GM12878 (cell line): Measurements from ENCODE around the gene CACTIN. TPM values are rescaled to one million over a fixed set of nuclear protein-coding genes. Genes with fewer than 3 reads are reported as not detected.

Experiments used
- ATAC-seq: fragments of 200-7000 bp; cut with Tn5 transposase; 3 replicates; pipeline ENCODE4 v1.9.1; 2020; ENCODE audit warnings: mild to moderate bottlenecking, moderate library complexity
- BruUV-seq: library from RNA; stranded (reverse); fragments of 400-500 nt; replicated peaks from 2 replicates; lab custom pipeline; 2021; lab: Mats Ljungman, UMichigan
- CTCF ChIA-PET: fragments of 300-600 bp; sonication (Branson Sonifier 250); formaldehyde crosslinking; extraction: SDS; loops from one replicate; lab custom pipeline; 2021; ENCODE audit warnings: inconsistent platforms; lab: Yijun Ruan, JAX
- POLR2A ChIA-PET: fragments of 350-600 bp; formaldehyde crosslinking; extraction: SDS; loops from one replicate; lab custom pipeline; 2021; ENCODE audit warnings: inconsistent platforms; lab: Charles Lee
- RAD21 ChIA-PET: fragments of 300-600 bp; sonication (Branson Sonifier 250); formaldehyde crosslinking; loops from one replicate; lab custom pipeline; 2023; ENCODE audit warnings: antibody characterized with exemption; ENCODE audit not compliant: unreplicated experiment; lab: Charles Lee
- SMC1A ChIA-PET: fragments of 300-600 bp; sonication (Branson Sonifier 250); formaldehyde crosslinking; loops from one replicate; lab custom pipeline; 2023; ENCODE audit not compliant: unreplicated experiment, uncharacterized antibody; lab: Charles Lee
- DNase-seq: peaks from one replicate; pipeline ENCODE4 v3.0.0-alpha.2; 2011; ENCODE audit warnings: low read depth, low spot score
- FAIRE-seq: peaks from 3 replicates; lab custom pipeline; 2011; peaks lifted over from hg19 to GRCh38; lab: Jason Lieb, UNC
- H2AFZ ChIP-seq: 2 replicates; pipeline ENCODE4 v1.6.0; 2011; ENCODE audit warnings: low read depth, low read length, control low read depth; ENCODE audit not compliant: control insufficient read depth
- H3K27ac ChIP-seq: 2 replicates; pipeline ENCODE4 v1.5.1; 2011; ENCODE audit warnings: control low read depth; ENCODE audit not compliant: control insufficient read depth, insufficient read depth
- H3K27me3 ChIP-seq, 2 experiments: replicated peaks in 1 of 2; 2 replicates each; pipeline versions ENCODE4 v1.6.0 to v1.6.1; 2011; ENCODE audit warnings: low read length in 1 of 2; ENCODE audit not compliant: control insufficient read depth in 2 of 2, insufficient read depth in 2 of 2
- H3K36me3 ChIP-seq, 2 experiments: 2 replicates each; pipeline ENCODE4 v1.5.1; 2011; ENCODE audit warnings: low read length in 1 of 2; ENCODE audit not compliant: control insufficient read depth in 2 of 2, insufficient read depth in 2 of 2
- H3K4me1 ChIP-seq: 2 replicates; pipeline ENCODE4 v1.6.1; 2011; ENCODE audit warnings: mild to moderate bottlenecking, low read length, moderate library complexity, mixed read lengths; ENCODE audit not compliant: control insufficient read depth, insufficient read depth
- H3K4me2 ChIP-seq: 2 replicates; pipeline ENCODE4 v1.6.0; 2011; ENCODE audit warnings: control low read depth; ENCODE audit not compliant: control insufficient read depth, insufficient read depth
- H3K4me3 ChIP-seq: fragments of 200-600 bp; sonication (generic); 2 replicates; pipeline ENCODE4 v1.5.1; 2016
- H3K79me2 ChIP-seq: 2 replicates; pipeline ENCODE4 v1.6.0; 2011; ENCODE audit warnings: low read length; ENCODE audit not compliant: control insufficient read depth, insufficient read depth
- H3K9ac ChIP-seq: 2 replicates; pipeline ENCODE4 v1.8.0; 2011; ENCODE audit warnings: low read length, control low read depth, mixed read lengths; ENCODE audit not compliant: control insufficient read depth, insufficient read depth
- H3K9me3 ChIP-seq: replicated peaks from 3 replicates; pipeline ENCODE4 v1.5.1; 2011; ENCODE audit warnings: mild to moderate bottlenecking, low read length; ENCODE audit not compliant: control insufficient read depth, insufficient read depth
- H4K20me1 ChIP-seq: 2 replicates; pipeline ENCODE4 v1.6.0; 2011; ENCODE audit not compliant: control insufficient read depth, insufficient read depth
- CHD4 ChIP-seq: fragments of 200-600 bp; sonication (generic); IDR thresholded peaks from 2 replicates; pipeline ENCODE4 v1.6.1; 2016; ENCODE audit warnings: mild to moderate bottlenecking
- SMARCA5 ChIP-seq: fragments of 450-650 bp; IDR thresholded peaks from 2 replicates; pipeline ENCODE4 v1.6.1; 2017; ENCODE audit warnings: mild to moderate bottlenecking
- ZZZ3 ChIP-seq: IDR thresholded peaks from 2 replicates; pipeline ENCODE4 v1.6.1; 2011; ENCODE audit warnings: low read depth; ENCODE audit not compliant: control insufficient read depth, insufficient read length
- WGBS: methylation state at CpG from one replicate; pipeline ENCODE4 v1.1.6; 2016; ENCODE audit warnings: low lambda C conversion rate; ENCODE audit not compliant: insufficient replicate concordance, insufficient coverage; ENCODE audit errors: missing lambda C conversion rate; 5-methylcytosine and 5-hydroxymethylcytosine counted together
- in situ Hi-C: fragments of 300-500 bp; cut with MboI; formaldehyde crosslinking; loops from 9 replicates; pipeline ENCODE4 v1.14.3; 2018; ENCODE audit warnings: mixed read lengths
- intact Hi-C: fragments of 100-400 bp; cut with micrococcal nuclease; formaldehyde crosslinking; loops from one replicate; pipeline ENCODE4 v1.14.2; 2022; ENCODE audit not compliant: unreplicated experiment
- polyA plus RNA-seq, 11 experiments: library from polyadenylated mRNA; depleted of rRNA in 4 of 11; unstranded in 6 of 11; stranded (reverse) in 5 of 11; fragments of >200 nt; fragmentation: Nextera tagmentation in 4 of 11; fragmentation: Illumina TruSeq in 1 of 11; extraction: Ambion mirVana in 4 of 11; extraction: Trizol in 1 of 11; gene quantifications; 1 replicate in 1 of 11; 2 replicates in 10 of 11; pipeline versions ENCODE4 v1.2.1 to v1.2.3, GENCODE V29; 2011 to 2016; ENCODE audit warnings: inconsistent platforms in 2 of 11, missing spikeins in 2 of 11, low read depth in 1 of 11
- total RNA-seq, 4 experiments: library from RNA; depleted of rRNA in 3 of 4; stranded (reverse); fragments of >200 nt in 3 of 4; fragmentation: Illumina TruSeq in 1 of 4; extraction: Trizol in 1 of 4; gene quantifications; 2 replicates each; pipeline versions ENCODE4 v1.2.1 to v1.2.3, GENCODE V29; 2013 to 2021
- TF ChIP-seq, protein P1 (sequence below): fragments of 450-650 bp; IDR thresholded peaks from 2 replicates; pipeline ENCODE4 v1.6.1; 2017; ENCODE audit warnings: mild to moderate bottlenecking
- TF ChIP-seq, protein P2 (sequence below): fragments of 450-650 bp; IDR thresholded peaks from 2 replicates; pipeline ENCODE4 v1.6.1; 2017; ENCODE audit warnings: antibody characterized with exemption, mild to moderate bottlenecking, moderate library complexity

CACTIN gene
- total and polyA plus RNA-seq, 10 of the 15 experiments (the other 5 are each of a cell fraction or from before 2014, with no cell fraction given): 0.40 to 31.4 (median 12.5) TPM

DNA sequence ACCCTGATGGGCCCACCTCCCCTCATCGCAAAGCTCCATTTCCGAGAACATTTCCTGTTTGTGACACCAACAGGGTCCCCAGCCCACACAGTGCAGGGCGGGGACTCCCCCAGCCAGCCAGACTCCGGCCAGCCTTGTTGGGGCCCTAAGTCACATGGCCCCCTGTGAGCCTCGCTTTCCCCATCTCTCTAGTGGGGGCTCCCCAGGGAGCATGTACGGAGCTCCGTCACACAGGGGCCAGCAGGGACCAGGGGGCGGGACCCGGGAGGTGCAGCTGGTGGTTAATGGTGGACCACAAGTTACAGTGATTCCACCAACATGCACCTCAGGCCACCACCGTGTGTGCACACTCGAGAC is 21.6 kb downstream of the CACTIN start (continued):
- TF ChIP-seq, protein P1, sequence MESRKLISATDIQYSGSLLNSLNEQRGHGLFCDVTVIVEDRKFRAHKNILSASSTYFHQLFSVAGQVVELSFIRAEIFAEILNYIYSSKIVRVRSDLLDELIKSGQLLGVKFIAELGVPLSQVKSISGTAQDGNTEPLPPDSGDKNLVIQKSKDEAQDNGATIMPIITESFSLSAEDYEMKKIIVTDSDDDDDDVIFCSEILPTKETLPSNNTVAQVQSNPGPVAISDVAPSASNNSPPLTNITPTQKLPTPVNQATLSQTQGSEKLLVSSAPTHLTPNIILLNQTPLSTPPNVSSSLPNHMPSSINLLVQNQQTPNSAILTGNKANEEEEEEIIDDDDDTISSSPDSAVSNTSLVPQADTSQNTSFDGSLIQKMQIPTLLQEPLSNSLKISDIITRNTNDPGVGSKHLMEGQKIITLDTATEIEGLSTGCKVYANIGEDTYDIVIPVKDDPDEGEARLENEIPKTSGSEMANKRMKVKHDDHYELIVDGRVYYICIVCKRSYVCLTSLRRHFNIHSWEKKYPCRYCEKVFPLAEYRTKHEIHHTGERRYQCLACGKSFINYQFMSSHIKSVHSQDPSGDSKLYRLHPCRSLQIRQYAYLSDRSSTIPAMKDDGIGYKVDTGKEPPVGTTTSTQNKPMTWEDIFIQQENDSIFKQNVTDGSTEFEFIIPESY: no peak
- no peak for TF ChIP-seq ZZZ3
- TF ChIP-seq, protein P2, sequence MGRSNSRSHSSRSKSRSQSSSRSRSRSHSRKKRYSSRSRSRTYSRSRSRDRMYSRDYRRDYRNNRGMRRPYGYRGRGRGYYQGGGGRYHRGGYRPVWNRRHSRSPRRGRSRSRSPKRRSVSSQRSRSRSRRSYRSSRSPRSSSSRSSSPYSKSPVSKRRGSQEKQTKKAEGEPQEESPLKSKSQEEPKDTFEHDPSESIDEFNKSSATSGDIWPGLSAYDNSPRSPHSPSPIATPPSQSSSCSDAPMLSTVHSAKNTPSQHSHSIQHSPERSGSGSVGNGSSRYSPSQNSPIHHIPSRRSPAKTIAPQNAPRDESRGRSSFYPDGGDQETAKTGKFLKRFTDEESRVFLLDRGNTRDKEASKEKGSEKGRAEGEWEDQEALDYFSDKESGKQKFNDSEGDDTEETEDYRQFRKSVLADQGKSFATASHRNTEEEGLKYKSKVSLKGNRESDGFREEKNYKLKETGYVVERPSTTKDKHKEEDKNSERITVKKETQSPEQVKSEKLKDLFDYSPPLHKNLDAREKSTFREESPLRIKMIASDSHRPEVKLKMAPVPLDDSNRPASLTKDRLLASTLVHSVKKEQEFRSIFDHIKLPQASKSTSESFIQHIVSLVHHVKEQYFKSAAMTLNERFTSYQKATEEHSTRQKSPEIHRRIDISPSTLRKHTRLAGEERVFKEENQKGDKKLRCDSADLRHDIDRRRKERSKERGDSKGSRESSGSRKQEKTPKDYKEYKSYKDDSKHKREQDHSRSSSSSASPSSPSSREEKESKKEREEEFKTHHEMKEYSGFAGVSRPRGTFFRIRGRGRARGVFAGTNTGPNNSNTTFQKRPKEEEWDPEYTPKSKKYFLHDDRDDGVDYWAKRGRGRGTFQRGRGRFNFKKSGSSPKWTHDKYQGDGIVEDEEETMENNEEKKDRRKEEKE: no peak

DNA sequence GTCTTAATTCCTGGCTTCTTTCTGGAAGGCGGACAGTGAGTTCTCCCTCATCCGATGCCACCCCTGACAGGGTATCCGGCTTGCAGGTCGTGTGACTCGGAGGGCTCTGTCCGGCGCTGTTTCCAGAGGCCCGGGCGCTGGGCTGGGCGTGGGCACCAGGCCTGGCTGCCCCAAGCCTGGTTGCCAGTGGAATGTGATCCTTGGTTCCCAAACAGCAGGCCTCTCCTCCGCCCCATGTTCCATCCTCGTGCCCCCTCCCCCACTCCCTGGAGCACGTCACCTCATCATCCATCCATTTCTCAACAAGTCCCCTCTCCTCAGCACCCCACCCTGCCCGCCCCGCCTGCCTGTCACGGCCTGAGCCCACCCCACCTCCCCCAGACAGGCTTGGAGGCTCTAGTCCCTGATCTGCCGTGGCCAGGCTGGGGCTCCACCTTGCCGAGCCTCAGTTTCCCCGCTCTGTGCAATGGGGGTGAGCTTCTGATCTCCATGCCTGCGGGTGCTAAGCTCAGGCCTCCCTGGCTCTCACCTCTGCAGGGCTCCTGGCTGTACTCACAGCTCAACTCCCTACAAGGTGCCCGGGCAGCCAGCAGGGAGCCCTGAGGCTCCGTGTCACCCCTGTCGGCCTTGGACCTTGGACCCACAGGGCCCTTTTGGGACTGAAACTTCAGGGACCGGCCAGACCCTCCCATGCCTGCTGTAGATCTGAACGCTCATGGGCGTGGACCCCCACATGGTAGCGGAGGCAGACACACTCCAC is 22.2 kb downstream of the CACTIN start:
- no peak for TF ChIP-seq CHD4
- 0 out of 2 replicates have a peak, but pooled peaks have one; percentile 23 for TF ChIP-seq SMARCA5
- TF ChIP-seq, all 136 proteins: peak for 1
- intact Hi-C loops: no loop called here
- H3K4me2 ChIP-seq: no peak overlapping the region
- WGBS: 59% methylated on average over 22 of the region's 27 CpGs
- ATAC-seq: peak; percentile 58
- no peak for DNase-seq
- SMC1A ChIA-PET: no interaction called here
- in situ Hi-C loops: no loop called here
- no peak overlapping the region for H3K4me3 ChIP-seq
- H2AFZ ChIP-seq: peak overlapping the region; percentile 0
- H4K20me1 ChIP-seq: no peaks in the 10 kb centered on the region
- FAIRE-seq: no peak
- POLR2A ChIA-PET: interaction anchor here (1.3 kb wide), 1 partner anchor 14 kb away, joined by 3 read pairs; no protein-coding TSS in a partner anchor
- H3K27ac ChIP-seq: no peak overlapping the region
- RAD21 ChIA-PET: interaction anchor here (0.9 to 1.4 kb wide), 2 partner anchors 50 to 58 kb away, joined by 3 read pairs; no protein-coding TSS in a partner anchor
- H3K36me3 ChIP-seq: no peaks in the 10 kb centered on the region
- no peaks in the 10 kb centered on the region for H3K79me2 ChIP-seq
- BruUV-seq: no TSS peak
- CTCF ChIA-PET: interaction anchor here (1.5 kb wide), 2 partner anchors 17 to 59 kb away, joined by 3 to 4 read pairs; no protein-coding TSS in a partner anchor
- H3K9ac ChIP-seq: no peak overlapping the region
- H3K9me3 ChIP-seq: no peaks in the 10 kb centered on the region
- no peaks in the 10 kb centered on the region for H3K27me3 ChIP-seq
- H3K4me1 ChIP-seq: peaks cover 12% of the 10 kb centered on the region
